ENCODE data around the gene TMPRSS7.

The TMPRSS7 gene

DNA sequence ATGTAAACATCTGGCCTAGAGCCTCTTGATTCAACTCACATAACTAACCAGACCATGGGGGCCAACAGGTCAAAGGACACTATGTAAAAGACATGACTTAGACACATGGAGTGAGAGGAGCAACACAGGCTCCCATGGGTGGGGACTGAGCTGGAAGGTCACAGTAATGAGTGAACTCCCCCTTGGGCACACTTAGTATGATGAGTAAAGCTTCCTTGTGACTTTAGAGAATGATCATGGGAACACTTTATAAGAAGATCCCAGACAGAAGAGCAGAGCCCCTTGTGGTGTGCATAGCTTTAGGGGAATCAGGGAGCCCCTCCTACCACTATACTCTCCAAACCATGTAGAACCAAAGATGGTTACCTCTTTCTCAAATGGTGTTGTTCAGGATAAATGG is 88.3 kb downstream of the TMPRSS7 start:
- no peak overlapping the region for H3K9ac ChIP-seq (ENCODE audit: low read depth, low read length)
- H2AFZ ChIP-seq (ENCODE audit: low read depth, low read length) = no peak overlapping the region
- no peak for TF ChIP-seq EZH2 (IDR thresholded peaks at IDR 0.05; ENCODE audit: borderline replicate concordance, low read depth, low read length, severe bottlenecking)
- TF ChIP-seq, protein P1, sequence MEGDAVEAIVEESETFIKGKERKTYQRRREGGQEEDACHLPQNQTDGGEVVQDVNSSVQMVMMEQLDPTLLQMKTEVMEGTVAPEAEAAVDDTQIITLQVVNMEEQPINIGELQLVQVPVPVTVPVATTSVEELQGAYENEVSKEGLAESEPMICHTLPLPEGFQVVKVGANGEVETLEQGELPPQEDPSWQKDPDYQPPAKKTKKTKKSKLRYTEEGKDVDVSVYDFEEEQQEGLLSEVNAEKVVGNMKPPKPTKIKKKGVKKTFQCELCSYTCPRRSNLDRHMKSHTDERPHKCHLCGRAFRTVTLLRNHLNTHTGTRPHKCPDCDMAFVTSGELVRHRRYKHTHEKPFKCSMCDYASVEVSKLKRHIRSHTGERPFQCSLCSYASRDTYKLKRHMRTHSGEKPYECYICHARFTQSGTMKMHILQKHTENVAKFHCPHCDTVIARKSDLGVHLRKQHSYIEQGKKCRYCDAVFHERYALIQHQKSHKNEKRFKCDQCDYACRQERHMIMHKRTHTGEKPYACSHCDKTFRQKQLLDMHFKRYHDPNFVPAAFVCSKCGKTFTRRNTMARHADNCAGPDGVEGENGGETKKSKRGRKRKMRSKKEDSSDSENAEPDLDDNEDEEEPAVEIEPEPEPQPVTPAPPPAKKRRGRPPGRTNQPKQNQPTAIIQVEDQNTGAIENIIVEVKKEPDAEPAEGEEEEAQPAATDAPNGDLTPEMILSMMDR (IDR thresholded peaks at IDR 0.05; ENCODE audit: borderline replicate concordance, extremely low read depth, low read length, poor library complexity, severe bottlenecking) = no peak
- no peak overlapping the region for H3K27ac ChIP-seq (ENCODE audit: low read length)
- no peaks in the 10 kb centered on the region for H3K36me3 ChIP-seq (ENCODE audit: insufficient read depth, low read length)
- H3K9me3 ChIP-seq (ENCODE audit: insufficient read depth, low read length, severe bottlenecking) = no peaks in the 10 kb centered on the region
- no peak overlapping the region for H3K4me2 ChIP-seq (ENCODE audit: insufficient read depth, low read length)
- H4K20me1 ChIP-seq (ENCODE audit: insufficient read depth, low read length) = no peaks in the 10 kb centered on the region
- H3K4me3 ChIP-seq (ENCODE audit: low read depth in 1 of 2, low read length in 2 of 2) = no peak overlapping the region
- peaks cover 12% of the 10 kb centered on the region; the same call in 1 of the 2 replicates for H3K4me1 ChIP-seq (ENCODE audit: insufficient read depth, low read length)
- H3K27me3 ChIP-seq (ENCODE audit: insufficient read depth, low read length, poor library complexity) = no peaks in the 10 kb centered on the region
- DNase-seq (no peak), ATAC-seq (ENCODE audit: insufficient read depth, low read depth) (no peak)
- H3K79me2 ChIP-seq (ENCODE audit: insufficient read depth, low read length) = no peaks in the 10 kb centered on the region

- ATAC-seq (ENCODE audit: insufficient read depth, low read depth) = no peak
- no peaks in the 10 kb centered on the region for H3K79me2 ChIP-seq (ENCODE audit: insufficient read depth, low read length)
- no peaks in the 10 kb centered on the region for H3K36me3 ChIP-seq (ENCODE audit: insufficient read depth, low read length)
- H3K9ac ChIP-seq (ENCODE audit: low read depth, low read length) = no peak overlapping the region
- no peak overlapping the region for H3K4me2 ChIP-seq (ENCODE audit: insufficient read depth, low read length)
- H4K20me1 ChIP-seq (ENCODE audit: insufficient read depth, low read length) = no peaks in the 10 kb centered on the region
- H3K4me1 ChIP-seq (ENCODE audit: insufficient read depth, low read length) = peaks cover 12% of the 10 kb centered on the region; the same call in 1 of the 2 replicates
- no peak overlapping the region for H3K4me3 ChIP-seq (ENCODE audit: low read depth in 1 of 2, low read length in 2 of 2)
- no peak for DNase-seq
- H3K27ac ChIP-seq (ENCODE audit: low read length) = no peak overlapping the region
- no peaks in the 10 kb centered on the region for H3K9me3 ChIP-seq (ENCODE audit: insufficient read depth, low read length, severe bottlenecking)
- no peaks in the 10 kb centered on the region for H3K27me3 ChIP-seq (ENCODE audit: insufficient read depth, low read length, poor library complexity)
- no peak overlapping the region for H2AFZ ChIP-seq (ENCODE audit: low read depth, low read length)
- TF ChIP-seq, protein P1 (IDR thresholded peaks at IDR 0.05; ENCODE audit: borderline replicate concordance, extremely low read depth, low read length, poor library complexity, severe bottlenecking) = no peak
- TF ChIP-seq EZH2 (IDR thresholded peaks at IDR 0.05; ENCODE audit: borderline replicate concordance, low read depth, low read length, severe bottlenecking) = no peak
Measured at GRCh38 chr3:112123548-112123947, 89.0 kb downstream of the TMPRSS7 start.

GRCh38 chr3:112124907-112125607 is 90.5 kb downstream of the TMPRSS7 start:
- no peaks in the 10 kb centered on the region for H3K27me3 ChIP-seq (ENCODE audit: insufficient read depth, low read length, poor library complexity)
- H2AFZ ChIP-seq (ENCODE audit: low read depth, low read length) = no peak overlapping the region
- no peaks in the 10 kb centered on the region for H3K36me3 ChIP-seq (ENCODE audit: insufficient read depth, low read length)
- ATAC-seq (ENCODE audit: insufficient read depth, low read depth) (no peak), DNase-seq (no peak)
- no peak overlapping the region for H3K9ac ChIP-seq (ENCODE audit: low read depth, low read length)
- H3K9me3 ChIP-seq (ENCODE audit: insufficient read depth, low read length, severe bottlenecking) = no peaks in the 10 kb centered on the region
- H3K79me2 ChIP-seq (ENCODE audit: insufficient read depth, low read length) = no peaks in the 10 kb centered on the region
- H3K27ac ChIP-seq (ENCODE audit: low read length) = no peak overlapping the region
- H3K4me1 ChIP-seq (ENCODE audit: insufficient read depth, low read length) = peaks cover 8% of the 10 kb centered on the region; the same call in 1 of the 2 replicates
- H4K20me1 ChIP-seq (ENCODE audit: insufficient read depth, low read length) = no peaks in the 10 kb centered on the region
- TF ChIP-seq, protein P1 (IDR thresholded peaks at IDR 0.05; ENCODE audit: borderline replicate concordance, extremely low read depth, low read length, poor library complexity, severe bottlenecking) = no peak
- TF ChIP-seq EZH2 (IDR thresholded peaks at IDR 0.05; ENCODE audit: borderline replicate concordance, low read depth, low read length, severe bottlenecking) = no peak
- H3K4me2 ChIP-seq (ENCODE audit: insufficient read depth, low read length) = no peak overlapping the region
- H3K4me3 ChIP-seq (ENCODE audit: low read depth in 1 of 2, low read length in 2 of 2) = no peak overlapping the region

Data from DND-41 (cell line).